H9 (cell line): ENCODE data around the gene PTGER3. TPM values are rescaled to one million over a fixed set of nuclear protein-coding genes. Genes with fewer than 3 reads are reported as not detected.

ENCODE experiments used
- DNase-seq: peaks from one replicate; pipeline ENCODE4 v3.0.0-alpha.2; 2017
- H2AFZ ChIP-seq: one replicate; pipeline ENCODE4 v1.6.1; 2013; ENCODE audit warnings: mild to moderate bottlenecking, low read length, control low read depth, moderate library complexity
- H2AK5ac ChIP-seq: 2 replicates; pipeline ENCODE4 v1.6.1; 2013; ENCODE audit warnings: low read length, control low read depth, mixed read lengths; ENCODE audit not compliant: insufficient read length
- H2BK120ac ChIP-seq: one replicate; pipeline ENCODE4 v1.6.1; 2013; ENCODE audit warnings: low read depth, mild to moderate bottlenecking, low read length, control low read depth, inconsistent platforms; ENCODE audit not compliant: poor library complexity, severe bottlenecking
- H2BK12ac ChIP-seq: 2 replicates; pipeline ENCODE4 v1.6.1; 2013; ENCODE audit warnings: low read length, control low read depth, mixed read lengths, low read depth; ENCODE audit not compliant: insufficient read length
- H2BK15ac ChIP-seq: 2 replicates; pipeline ENCODE4 v1.6.1; 2013; ENCODE audit warnings: low read depth, low read length, control low read depth
- H2BK20ac ChIP-seq: one replicate; pipeline ENCODE4 v1.6.1; 2013; ENCODE audit warnings: low read depth, mild to moderate bottlenecking, low read length, control low read depth, inconsistent platforms; ENCODE audit not compliant: poor library complexity, severe bottlenecking
- H2BK5ac ChIP-seq: 2 replicates; pipeline ENCODE4 v1.6.1; 2013; ENCODE audit warnings: low read length, control low read depth, mixed read lengths; ENCODE audit not compliant: insufficient read length
- H3K14ac ChIP-seq: 2 replicates; pipeline ENCODE4 v1.6.1; 2013; ENCODE audit warnings: low read length, control low read depth; ENCODE audit not compliant: insufficient read depth
- H3K18ac ChIP-seq: 2 replicates; pipeline ENCODE4 v1.6.1; 2013; ENCODE audit warnings: low read depth, mild to moderate bottlenecking, mixed read lengths, low read length, control low read depth; ENCODE audit not compliant: insufficient read length
- H3K23ac ChIP-seq: 2 replicates; pipeline ENCODE4 v1.6.1; 2013; ENCODE audit warnings: low read length, control low read depth, mixed read lengths, low read depth; ENCODE audit not compliant: insufficient read length
- H3K23me2 ChIP-seq: 2 replicates; pipeline ENCODE4 v1.6.1; 2013; ENCODE audit warnings: low read depth, mild to moderate bottlenecking, mixed read lengths, low read length, control low read depth; ENCODE audit not compliant: insufficient read length, poor library complexity, severe bottlenecking
- H3K27ac ChIP-seq: 2 replicates; pipeline ENCODE4 v1.5.1; 2013; ENCODE audit warnings: low read length, control low read depth, mixed read lengths, low read depth; ENCODE audit not compliant: insufficient read length
- H3K27me3 ChIP-seq: 2 replicates; pipeline ENCODE4 v1.6.1; 2013; ENCODE audit warnings: low read length, control low read depth, inconsistent platforms; ENCODE audit not compliant: insufficient read depth
- H3K4ac ChIP-seq: 2 replicates; pipeline ENCODE4 v1.6.1; 2013; ENCODE audit warnings: low read depth, mild to moderate bottlenecking, control low read depth, inconsistent platforms, low read length, moderate library complexity
- H3K4me1 ChIP-seq: 2 replicates; pipeline ENCODE4 v1.6.1; 2013; ENCODE audit warnings: low read length, control low read depth, inconsistent platforms; ENCODE audit not compliant: insufficient read depth
- H3K4me2 ChIP-seq: 2 replicates; pipeline ENCODE4 v1.6.1; 2013; ENCODE audit warnings: low read length, control low read depth, mixed read lengths; ENCODE audit not compliant: insufficient read length, insufficient read depth
- H3K56ac ChIP-seq: 2 replicates; pipeline ENCODE4 v1.6.1; 2013; ENCODE audit warnings: low read depth, mild to moderate bottlenecking, mixed read lengths, low read length, control low read depth; ENCODE audit not compliant: insufficient read length
- H3K79me1 ChIP-seq: 2 replicates; pipeline ENCODE4 v1.6.1; 2013; ENCODE audit warnings: low read depth, mild to moderate bottlenecking, moderate library complexity, low read length, control low read depth, inconsistent platforms; ENCODE audit not compliant: insufficient read depth, poor library complexity, severe bottlenecking
- H3K79me2 ChIP-seq: 2 replicates; pipeline ENCODE4 v1.6.1; 2013; ENCODE audit warnings: low read length, control low read depth, inconsistent platforms; ENCODE audit not compliant: insufficient read depth
- H3K9ac ChIP-seq: 2 replicates; pipeline ENCODE4 v1.6.1; 2013; ENCODE audit warnings: low read length, control low read depth, mixed read lengths; ENCODE audit not compliant: insufficient read length; ENCODE audit errors: extremely low read depth
- H3K9me3 ChIP-seq: one replicate; pipeline ENCODE4 v1.6.1; 2013; ENCODE audit warnings: low read depth, low read length, inconsistent platforms; ENCODE audit not compliant: control insufficient read depth
- H3T11ph ChIP-seq: one replicate; pipeline ENCODE4 v1.6.1; 2013; ENCODE audit warnings: mild to moderate bottlenecking, low read length, control low read depth, inconsistent platforms
- H4K20me1 ChIP-seq: one replicate; pipeline ENCODE4 v1.6.1; 2013; ENCODE audit not compliant: control insufficient read depth, insufficient read length, insufficient read depth
- H4K5ac ChIP-seq: 2 replicates; pipeline ENCODE4 v1.6.1; 2013; ENCODE audit warnings: low read depth, mild to moderate bottlenecking, mixed read lengths, low read length, control low read depth; ENCODE audit not compliant: insufficient read length
- H4K8ac ChIP-seq: replicated peaks from 2 replicates; pipeline ENCODE4 v1.6.1; 2013; ENCODE audit warnings: low read length, control low read depth, mixed read lengths, low read depth; ENCODE audit not compliant: insufficient read length
- H4K91ac ChIP-seq: 2 replicates; pipeline ENCODE4 v1.6.1; 2013; ENCODE audit warnings: low read depth, mild to moderate bottlenecking, moderate library complexity, mixed read lengths, low read length, control low read depth; ENCODE audit not compliant: insufficient read length
- H3K27ac Mint-ChIP-seq, 3 experiments: 2 replicates in 2 of 3; 3 replicates in 1 of 3; pipeline ENCODE4 v1.8.0; 2020 to 2021; ENCODE audit warnings: mixed read lengths in 3 of 3, mild to moderate bottlenecking in 1 of 3, moderate library complexity in 1 of 3
- H3K27me3 Mint-ChIP-seq: 2 replicates; pipeline ENCODE4 v1.8.0; 2021; ENCODE audit warnings: low read depth, mild to moderate bottlenecking, moderate library complexity, mixed read lengths
- H3K36me3 Mint-ChIP-seq, 3 experiments: 2 replicates in 2 of 3; 3 replicates in 1 of 3; pipeline ENCODE4 v1.8.0; 2020 to 2021; ENCODE audit warnings: low read depth in 3 of 3, mixed read lengths in 3 of 3; ENCODE audit not compliant: insufficient read depth in 1 of 3
- H3K4me1 Mint-ChIP-seq, 2 experiments: 2 replicates each; pipeline ENCODE4 v1.8.0; 2020; ENCODE audit warnings: mixed read lengths in 2 of 2
- H3K4me3 Mint-ChIP-seq, 2 experiments: 2 replicates in 1 of 2; 3 replicates in 1 of 2; pipeline ENCODE4 v1.8.0; 2020 to 2021; ENCODE audit warnings: mild to moderate bottlenecking in 2 of 2, mixed read lengths in 2 of 2, moderate library complexity in 1 of 2
- H3K9me3 Mint-ChIP-seq, 2 experiments: 2 replicates in 1 of 2; 3 replicates in 1 of 2; pipeline ENCODE4 v1.8.0; 2020; ENCODE audit warnings: mild to moderate bottlenecking in 2 of 2, mixed read lengths in 2 of 2, moderate library complexity in 1 of 2
- WGBS: extraction: QIAGEN DNeasy Blood & Tissue Kit; methylation state at CpG from one replicate; pipeline ENCODE4 v1.1.7; 2013; ENCODE audit warnings: missing lambda C conversion rate, low lambda C conversion rate, mixed read lengths; ENCODE audit not compliant: insufficient read length; ENCODE audit errors: extremely low coverage; 5-methylcytosine and 5-hydroxymethylcytosine counted together
- total RNA-seq: library from RNA; stranded (reverse); gene quantifications from 2 replicates; pipeline ENCODE4 v1.2.1, GENCODE V29; 2021
- TF ChIP-seq, protein P1 (sequence below): fragments of 200-600 bp; sonication (generic); conservative IDR thresholded peaks from 3 replicates; pipeline ENCODE4 v1.8.0; 2021; ENCODE audit warnings: antibody characterized with exemption, mild to moderate bottlenecking

Gene PTGER3
- total RNA-seq, 1 experiment from 2014 or later, result 0.26 TPM

DNA sequence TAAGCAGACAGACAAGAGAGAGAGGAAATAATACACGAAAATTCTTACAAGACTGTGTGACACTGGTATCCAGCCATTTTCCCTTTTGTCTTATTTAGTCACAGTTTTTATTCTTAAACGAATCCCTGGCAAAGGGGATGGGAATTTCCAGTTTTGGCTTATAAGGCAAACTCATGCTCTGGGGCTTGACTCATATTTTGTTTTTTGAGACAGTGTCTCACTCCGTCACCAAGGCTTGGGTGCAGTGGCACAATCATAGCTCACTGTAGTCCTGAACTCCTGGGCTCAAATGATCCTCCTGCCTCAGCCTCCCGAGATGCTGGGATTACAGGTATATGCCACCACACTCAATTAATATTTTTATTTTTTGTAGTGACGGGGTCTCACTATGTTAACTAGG, 31.9 kb downstream of the PTGER3 start:
- H3K79me2 ChIP-seq, result no peaks in the 10 kb centered on the region
- H4K91ac ChIP-seq, result no peak overlapping the region
- no peak overlapping the region for H3K9ac ChIP-seq
- no peak overlapping the region for H2BK5ac ChIP-seq
- H3K4me2 ChIP-seq, result no peak overlapping the region
- TF ChIP-seq, protein P1, sequence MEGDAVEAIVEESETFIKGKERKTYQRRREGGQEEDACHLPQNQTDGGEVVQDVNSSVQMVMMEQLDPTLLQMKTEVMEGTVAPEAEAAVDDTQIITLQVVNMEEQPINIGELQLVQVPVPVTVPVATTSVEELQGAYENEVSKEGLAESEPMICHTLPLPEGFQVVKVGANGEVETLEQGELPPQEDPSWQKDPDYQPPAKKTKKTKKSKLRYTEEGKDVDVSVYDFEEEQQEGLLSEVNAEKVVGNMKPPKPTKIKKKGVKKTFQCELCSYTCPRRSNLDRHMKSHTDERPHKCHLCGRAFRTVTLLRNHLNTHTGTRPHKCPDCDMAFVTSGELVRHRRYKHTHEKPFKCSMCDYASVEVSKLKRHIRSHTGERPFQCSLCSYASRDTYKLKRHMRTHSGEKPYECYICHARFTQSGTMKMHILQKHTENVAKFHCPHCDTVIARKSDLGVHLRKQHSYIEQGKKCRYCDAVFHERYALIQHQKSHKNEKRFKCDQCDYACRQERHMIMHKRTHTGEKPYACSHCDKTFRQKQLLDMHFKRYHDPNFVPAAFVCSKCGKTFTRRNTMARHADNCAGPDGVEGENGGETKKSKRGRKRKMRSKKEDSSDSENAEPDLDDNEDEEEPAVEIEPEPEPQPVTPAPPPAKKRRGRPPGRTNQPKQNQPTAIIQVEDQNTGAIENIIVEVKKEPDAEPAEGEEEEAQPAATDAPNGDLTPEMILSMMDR, result no peak
- H3K23ac ChIP-seq, result no peak overlapping the region
- no peak overlapping the region for H3T11ph ChIP-seq
- no peak overlapping the region for H3K18ac ChIP-seq
- H2BK12ac ChIP-seq, result no peak overlapping the region
- H3K27ac ChIP-seq, result no peak overlapping the region
- H3K9me3 ChIP-seq, result no peaks in the 10 kb centered on the region
- no peak overlapping the region for H2AFZ ChIP-seq
- Mint-ChIP-seq H3K4me1 (no peaks in the 10 kb centered on the region), H3K36me3 (no peaks in the 10 kb centered on the region), H3K4me3 (no peak overlapping the region), H3K27me3 (no peaks in the 10 kb centered on the region), H3K9me3 (no peaks in the 10 kb centered on the region), H3K27ac (no peak overlapping the region)
- H2BK20ac ChIP-seq, result no peak overlapping the region
- H3K79me1 ChIP-seq, result no peaks in the 10 kb centered on the region
- no peak overlapping the region for H4K8ac ChIP-seq
- no peak overlapping the region for H4K5ac ChIP-seq
- no peak overlapping the region for H2BK15ac ChIP-seq
- H3K4me1 ChIP-seq, result no peaks in the 10 kb centered on the region
- no peak for DNase-seq
- H4K20me1 ChIP-seq, result no peaks in the 10 kb centered on the region
- H3K27me3 ChIP-seq, result no peaks in the 10 kb centered on the region
- no CpG with 5 or more reads among the region's 5 CpGs for WGBS
- no peak overlapping the region for H2BK120ac ChIP-seq
- no peak overlapping the region for H3K14ac ChIP-seq
- H3K4ac ChIP-seq, result no peak overlapping the region
- no peak overlapping the region for H3K56ac ChIP-seq
- no peak overlapping the region for H2AK5ac ChIP-seq
- H3K23me2 ChIP-seq, result no peaks in the 10 kb centered on the region
